Measurements from ENCODE around the gene FARSB.

- no peak for TF ChIP-seq CTCF (IDR thresholded peaks at IDR 0.05; ENCODE audit: poor library complexity)
- no peak for TF ChIP-seq EZH2 (IDR thresholded peaks at IDR 0.05; ENCODE audit: borderline replicate concordance)
Measured at GRCh38 chr2:222569826-222570225, 86.1 kb downstream of the FARSB start.
